IMR-90 (cell line): Measurements from ENCODE around the gene ACADM. TPM values are rescaled to one million over a fixed set of nuclear protein-coding genes. Genes with fewer than 3 reads are reported as not detected.

Experiments
- ATAC-seq: fragments of 200-7000 bp; cut with Tn5 transposase; 2 replicates; pipeline ENCODE4 v1.9.1; 2020; ENCODE audit warnings: low read depth, mild to moderate bottlenecking, moderate library complexity
- BruUV-seq: library from RNA; stranded (reverse); fragments of 400-500 nt; replicated peaks from 2 replicates; lab custom pipeline; 2021; lab: Mats Ljungman, UMichigan
- CTCF ChIA-PET: fragments of 300-600 bp; formaldehyde crosslinking; extraction: SDS; loops from one replicate; lab custom pipeline; 2021; ENCODE audit warnings: antibody characterized with exemption; lab: Yijun Ruan, JAX
- POLR2A ChIA-PET: fragments of 300-600 bp; sonication (Branson Sonifier 250); formaldehyde crosslinking; loops from one replicate; lab custom pipeline; 2022; ENCODE audit warnings: antibody characterized with exemption; ENCODE audit not compliant: unreplicated experiment; lab: Charles Lee
- DNase-seq: peaks from one replicate; pipeline ENCODE4 v3.0.0; 2013
- H2AFZ ChIP-seq: replicated peaks from 2 replicates; pipeline ENCODE3; 2013; ENCODE audit warnings: low read length, mild to moderate bottlenecking; ENCODE audit not compliant: poor library complexity
- H2AK5ac ChIP-seq: 2 replicates; pipeline ENCODE4 v1.6.1; 2013; ENCODE audit warnings: low read depth, low read length, inconsistent platforms
- H2AK9ac ChIP-seq: replicated peaks from 2 replicates; pipeline ENCODE3; 2013; ENCODE audit warnings: mild to moderate bottlenecking, low read depth, low read length, moderate library complexity; ENCODE audit not compliant: poor library complexity
- H2BK120ac ChIP-seq: 2 replicates; pipeline ENCODE4 v1.6.1; 2013; ENCODE audit warnings: low read depth, low read length, inconsistent platforms
- H2BK15ac ChIP-seq: 3 replicates; pipeline ENCODE4 v1.6.1; 2013; ENCODE audit warnings: low read depth, low read length, inconsistent platforms
- H2BK20ac ChIP-seq: 2 replicates; pipeline ENCODE4 v1.6.1; 2013; ENCODE audit warnings: low read depth, mild to moderate bottlenecking, inconsistent platforms, low read length, moderate library complexity
- H2BK5ac ChIP-seq: 2 replicates; pipeline ENCODE4 v1.6.1; 2013; ENCODE audit warnings: mild to moderate bottlenecking, low read depth, low read length, inconsistent platforms; ENCODE audit not compliant: poor library complexity, severe bottlenecking
- H3K14ac ChIP-seq: replicated peaks from 2 replicates; pipeline ENCODE4 v1.6.1; 2013; ENCODE audit warnings: low read depth, low read length, inconsistent platforms
- H3K18ac ChIP-seq: 2 replicates; pipeline ENCODE4 v1.6.1; 2013; ENCODE audit warnings: low read depth, low read length, control low read depth
- H3K23ac ChIP-seq: 2 replicates; pipeline ENCODE4 v1.6.1; 2013; ENCODE audit warnings: low read depth, low read length, inconsistent platforms
- H3K27ac ChIP-seq: 2 replicates; pipeline ENCODE4 v1.5.1; 2013; ENCODE audit warnings: mild to moderate bottlenecking, control low read depth, low read length; ENCODE audit not compliant: insufficient read depth
- H3K27me3 ChIP-seq: 2 replicates; pipeline ENCODE4 v1.6.1; 2013; ENCODE audit warnings: low read length; ENCODE audit not compliant: control insufficient read depth, insufficient read depth
- H3K36me3 ChIP-seq: 2 replicates; pipeline ENCODE4 v1.6.1; 2013; ENCODE audit warnings: low read length, mixed read lengths; ENCODE audit not compliant: control insufficient read depth, insufficient read depth
- H3K4ac ChIP-seq: 2 replicates; pipeline ENCODE4 v1.6.1; 2013; ENCODE audit warnings: low read depth, low read length, inconsistent platforms
- H3K4me1 ChIP-seq: 2 replicates; pipeline ENCODE4 v1.6.1; 2013; ENCODE audit warnings: low read length, mixed read lengths; ENCODE audit not compliant: control insufficient read depth, insufficient read depth
- H3K4me2 ChIP-seq: 2 replicates; pipeline ENCODE4 v1.6.1; 2013; ENCODE audit warnings: low read depth, mild to moderate bottlenecking, control low read depth, low read length, moderate library complexity
- H3K4me3 ChIP-seq: 2 replicates; pipeline ENCODE4 v1.5.1; 2013; ENCODE audit warnings: low read depth, mild to moderate bottlenecking, control low read depth, low read length, moderate library complexity; ENCODE audit not compliant: insufficient read depth
- H3K56ac ChIP-seq: 2 replicates; pipeline ENCODE4 v1.6.1; 2013; ENCODE audit warnings: low read length, inconsistent platforms; ENCODE audit not compliant: insufficient read depth; ENCODE audit errors: extremely low read depth
- H3K79me1 ChIP-seq, 2 experiments: 2 replicates each; pipeline ENCODE4 v1.6.1; 2013; ENCODE audit warnings: low read length in 2 of 2, inconsistent platforms in 1 of 2, low read depth in 1 of 2
- H3K9ac ChIP-seq: 2 replicates; pipeline ENCODE4 v1.6.1; 2013; ENCODE audit warnings: low read depth, low read length, control low read depth
- H3K9me1 ChIP-seq: 2 replicates; pipeline ENCODE4 v1.6.1; 2013; ENCODE audit warnings: low read length, inconsistent platforms; ENCODE audit not compliant: insufficient read depth
- H3K9me3 ChIP-seq: 2 replicates; pipeline ENCODE4 v1.6.1; 2013; ENCODE audit warnings: low read length; ENCODE audit not compliant: control insufficient read depth, insufficient read depth
- H4K20me1 ChIP-seq: 2 replicates; pipeline ENCODE4 v1.6.1; 2013; ENCODE audit warnings: low read length, inconsistent platforms; ENCODE audit not compliant: insufficient read depth
- H4K5ac ChIP-seq: 2 replicates; pipeline ENCODE4 v1.6.1; 2013; ENCODE audit warnings: mild to moderate bottlenecking, low read depth, low read length, control low read depth
- H4K8ac ChIP-seq, 2 experiments: 2 replicates each; pipeline ENCODE4 v1.6.1; 2013; ENCODE audit warnings: low read depth in 2 of 2, low read length in 2 of 2, control low read depth in 1 of 2, inconsistent platforms in 1 of 2
- H4K91ac ChIP-seq: 2 replicates; pipeline ENCODE4 v1.6.1; 2013; ENCODE audit warnings: low read depth, low read length, inconsistent platforms; ENCODE audit not compliant: insufficient read depth
- CTCF ChIP-seq: conservative IDR thresholded peaks from 2 replicates; pipeline ENCODE4 v1.5.1; 2012; ENCODE audit warnings: mild to moderate bottlenecking, low read depth, low read length, improper control_type of control experiment
- MAZ ChIP-seq: IDR thresholded peaks from 2 replicates; pipeline ENCODE4 v1.6.1; 2012; ENCODE audit warnings: low read depth, mild to moderate bottlenecking, low read length, improper control_type of control experiment, moderate library complexity, borderline replicate concordance
- dilution Hi-C: fragments of 300-500 bp; cut with HindIII; formaldehyde crosslinking; loops from one replicate; pipeline ENCODE4 v1.14.3; 2018; ENCODE audit warnings: low sequenced_read_pairs; ENCODE audit not compliant: unreplicated experiment
- in situ Hi-C: fragments of 300-500 bp; cut with MboI; formaldehyde crosslinking; loops from 3 replicates; pipeline ENCODE4 v1.14.3; 2019; ENCODE audit warnings: low sequenced_read_pairs, inconsistent platforms, mixed read lengths
- intact Hi-C: fragments of 100-400 bp; cut with micrococcal nuclease; formaldehyde crosslinking; loops from 2 replicates; pipeline ENCODE4 v1.10.0; 2022
- polyA plus RNA-seq, 3 experiments: library from polyadenylated mRNA; depleted of rRNA; stranded (reverse); fragments of >200 nt; gene quantifications; 2 replicates each; pipeline ENCODE4 v1.2.3, GENCODE V29; 2012; ENCODE audit warnings: low replicate concordance in 1 of 3
- total RNA-seq: library from RNA; depleted of rRNA; stranded (reverse); fragments of >200 nt; gene quantifications from 2 replicates; pipeline ENCODE4 v1.2.3, GENCODE V29; 2012

ACADM gene
- total and polyA plus RNA-seq, 2 of the 4 experiments (the other 2 are of a cell fraction): 8.6 to 18.5 TPM

GRCh38 chr1:75690547-75690946 lies 34.0 kb upstream of the ACADM start:
- no peak overlapping the region for H2BK20ac ChIP-seq
- H2BK120ac ChIP-seq: no peak overlapping the region
- H3K23ac ChIP-seq: no peak overlapping the region
- H3K9me3 ChIP-seq: no peaks in the 10 kb centered on the region
- BruUV-seq: no TSS peak
- no peak for ATAC-seq
- ChIA-PET CTCF (no interaction called here), POLR2A (no interaction called here)
- no peak overlapping the region for H3K27ac ChIP-seq
- H2AK5ac ChIP-seq: no peak overlapping the region
- no peak overlapping the region for H2AK9ac ChIP-seq
- H3K56ac ChIP-seq: no peak overlapping the region
- no peak overlapping the region for H3K4ac ChIP-seq
- no peak overlapping the region for H3K14ac ChIP-seq
- in situ Hi-C loops (no loop called here), dilution Hi-C loops (no loop called here), intact Hi-C loops (no loop called here)
- no peaks in the 10 kb centered on the region for H3K9me1 ChIP-seq
- H3K36me3 ChIP-seq: no peaks in the 10 kb centered on the region
- H3K18ac ChIP-seq: no peak overlapping the region
- no peak overlapping the region for H2AFZ ChIP-seq
- H4K20me1 ChIP-seq: no peaks in the 10 kb centered on the region
- H2BK15ac ChIP-seq: no peak overlapping the region
- no peak overlapping the region for H3K4me3 ChIP-seq
- no peak overlapping the region for H2BK5ac ChIP-seq
- no peaks in the 10 kb centered on the region for H3K4me1 ChIP-seq
- H3K9ac ChIP-seq: no peak overlapping the region
- H3K4me2 ChIP-seq: no peak overlapping the region
- TF ChIP-seq MAZ: no peak
- no peak for TF ChIP-seq CTCF
- no peaks in the 10 kb centered on the region for H3K79me1 ChIP-seq
- H4K8ac ChIP-seq: no peak overlapping the region
- no peak for DNase-seq
- no peaks in the 10 kb centered on the region for H3K27me3 ChIP-seq
- H4K5ac ChIP-seq: no peak overlapping the region
- no peak overlapping the region for H4K91ac ChIP-seq
